Kidney (tissue), 14 donors: ENCODE results near the gene NID1. TPM values are rescaled to one million over a fixed set of nuclear protein-coding genes. Genes with fewer than 3 reads are reported as not detected.

Experiments used
- DNase-seq, 5 donors: peaks; one replicate each; pipeline ENCODE4 v3.0.0-alpha.2; 2013 to 2020
- FAIRE-seq: peaks from 2 replicates; lab custom pipeline; 2012; peaks lifted over from hg19 to GRCh38; lab: Jason Lieb, UNC
- H3K27ac ChIP-seq, 2 donors: one replicate each; pipeline ENCODE4 v1.7.0; 2013; ENCODE audit warnings: low read depth in 2 of 2, low read length in 2 of 2, inconsistent platforms in 1 of 2
- H3K27me3 ChIP-seq: one replicate; pipeline ENCODE4 v1.7.1; 2013; ENCODE audit warnings: low read length, inconsistent platforms; ENCODE audit not compliant: control insufficient read depth, insufficient read depth
- H3K36me3 ChIP-seq, 3 donors: one replicate each; pipeline versions ENCODE4 v1.7.0 to v1.7.1; 2013; ENCODE audit warnings: low read length in 3 of 3, control low read depth in 1 of 3, inconsistent platforms in 1 of 3; ENCODE audit not compliant: insufficient read depth in 3 of 3, control insufficient read depth in 2 of 3
- H3K4me1 ChIP-seq, 3 donors: one replicate each; pipeline versions ENCODE4 v1.7.0 to v1.7.1; 2013; ENCODE audit warnings: low read length in 3 of 3, inconsistent platforms in 1 of 3, low read depth in 1 of 3; ENCODE audit not compliant: control insufficient read depth in 2 of 3, insufficient read depth in 2 of 3
- H3K4me3 ChIP-seq, 3 donors: one replicate each; pipeline versions ENCODE4 v1.7.0 to v1.8.1; 2013; ENCODE audit warnings: low read length in 3 of 3, control low read depth in 1 of 3, inconsistent platforms in 1 of 3
- H3K9ac ChIP-seq, 3 donors: one replicate each; pipeline versions ENCODE4 v1.7.0 to v1.7.1; 2013; ENCODE audit warnings: low read length in 3 of 3, control low read depth in 1 of 3, inconsistent platforms in 1 of 3
- H3K9me3 ChIP-seq, 3 donors: one replicate each; pipeline versions ENCODE4 v1.7.0 to v1.7.1; 2013; ENCODE audit warnings: low read length in 3 of 3, control low read depth in 1 of 3, inconsistent platforms in 1 of 3; ENCODE audit not compliant: control insufficient read depth in 2 of 3, insufficient read depth in 1 of 3
- intact Hi-C: fragments of 100-400 bp; cut with DNase I; formaldehyde crosslinking; loops from one replicate; pipeline ENCODE4 v1.11.1; 2022
- polyA plus RNA-seq: library from polyadenylated mRNA; stranded (reverse); fragments of 350-450 nt; fragmentation: Illumina TruSeq; extraction: RNeasy Lipid Tissue Mini Kit (QIAGEN cat#74804); gene quantifications from one replicate; pipeline ENCODE4 v1.2.3, GENCODE V29; 2014; ENCODE audit warnings: low read depth, low replicate concordance; ENCODE audit not compliant: insufficient read depth
- total RNA-seq: library from RNA; stranded (reverse); fragmentation: NEBNext Ultra II Directional; extraction: Animal tissue kit (Norgen Biotek cat#: 25700); gene quantifications from one replicate; pipeline ENCODE4 v1.2.1, GENCODE V29; 2021
- TF ChIP-seq, protein P1 (sequence below): IDR thresholded peaks from 3 replicates; pipeline ENCODE4 v1.5.1; 2012; ENCODE audit warnings: mild to moderate bottlenecking, moderate library complexity, borderline replicate concordance; ENCODE audit not compliant: insufficient read depth; ENCODE audit errors: extremely low read depth
- donor health status: control.
- donor health status: control.
- donor health status: control.
- donor health status: control.
- donor health status: control.
- donor health status: DM: yes; HTN: yes; CAD: no.
- donor health status: Normal renal cell carcinoma (clear cell type).

Gene NID1
- total and polyA plus RNA-seq, 2 donors from 2014 or later, result 7.4 to 70.1 TPM

- no peak overlapping the region for H3K27ac ChIP-seq
- H3K9me3 ChIP-seq, result no peaks in the 10 kb centered on the region
- no peaks in the 10 kb centered on the region for H3K36me3 ChIP-seq
- no peak overlapping the region for H3K9ac ChIP-seq
- no peaks in the 10 kb centered on the region for H3K27me3 ChIP-seq
- FAIRE-seq (no peak), DNase-seq (no peak)
- no peaks in the 10 kb centered on the region for H3K4me1 ChIP-seq
- intact Hi-C loops, result no loop called here
- TF ChIP-seq, protein P1, sequence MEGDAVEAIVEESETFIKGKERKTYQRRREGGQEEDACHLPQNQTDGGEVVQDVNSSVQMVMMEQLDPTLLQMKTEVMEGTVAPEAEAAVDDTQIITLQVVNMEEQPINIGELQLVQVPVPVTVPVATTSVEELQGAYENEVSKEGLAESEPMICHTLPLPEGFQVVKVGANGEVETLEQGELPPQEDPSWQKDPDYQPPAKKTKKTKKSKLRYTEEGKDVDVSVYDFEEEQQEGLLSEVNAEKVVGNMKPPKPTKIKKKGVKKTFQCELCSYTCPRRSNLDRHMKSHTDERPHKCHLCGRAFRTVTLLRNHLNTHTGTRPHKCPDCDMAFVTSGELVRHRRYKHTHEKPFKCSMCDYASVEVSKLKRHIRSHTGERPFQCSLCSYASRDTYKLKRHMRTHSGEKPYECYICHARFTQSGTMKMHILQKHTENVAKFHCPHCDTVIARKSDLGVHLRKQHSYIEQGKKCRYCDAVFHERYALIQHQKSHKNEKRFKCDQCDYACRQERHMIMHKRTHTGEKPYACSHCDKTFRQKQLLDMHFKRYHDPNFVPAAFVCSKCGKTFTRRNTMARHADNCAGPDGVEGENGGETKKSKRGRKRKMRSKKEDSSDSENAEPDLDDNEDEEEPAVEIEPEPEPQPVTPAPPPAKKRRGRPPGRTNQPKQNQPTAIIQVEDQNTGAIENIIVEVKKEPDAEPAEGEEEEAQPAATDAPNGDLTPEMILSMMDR, result no peak
- H3K4me3 ChIP-seq, result no peak overlapping the region
Measured at GRCh38 chr1:236113324-236114032, 48.6 kb upstream of the NID1 start.

GRCh38 chr1:236112332-236112627, 47.4 kb upstream of the NID1 start:
- TF ChIP-seq, protein P1, result no peak
- intact Hi-C loops, result no loop called here
- no peaks in the 10 kb centered on the region for H3K9me3 ChIP-seq
- no peak overlapping the region for H3K9ac ChIP-seq
- DNase-seq (no peak), FAIRE-seq (no peak)
- H3K27me3 ChIP-seq, result no peaks in the 10 kb centered on the region
- no peak overlapping the region for H3K4me3 ChIP-seq
- H3K4me1 ChIP-seq, result no peaks in the 10 kb centered on the region
- H3K27ac ChIP-seq, result no peak overlapping the region
- H3K36me3 ChIP-seq, result no peaks in the 10 kb centered on the region

DNA sequence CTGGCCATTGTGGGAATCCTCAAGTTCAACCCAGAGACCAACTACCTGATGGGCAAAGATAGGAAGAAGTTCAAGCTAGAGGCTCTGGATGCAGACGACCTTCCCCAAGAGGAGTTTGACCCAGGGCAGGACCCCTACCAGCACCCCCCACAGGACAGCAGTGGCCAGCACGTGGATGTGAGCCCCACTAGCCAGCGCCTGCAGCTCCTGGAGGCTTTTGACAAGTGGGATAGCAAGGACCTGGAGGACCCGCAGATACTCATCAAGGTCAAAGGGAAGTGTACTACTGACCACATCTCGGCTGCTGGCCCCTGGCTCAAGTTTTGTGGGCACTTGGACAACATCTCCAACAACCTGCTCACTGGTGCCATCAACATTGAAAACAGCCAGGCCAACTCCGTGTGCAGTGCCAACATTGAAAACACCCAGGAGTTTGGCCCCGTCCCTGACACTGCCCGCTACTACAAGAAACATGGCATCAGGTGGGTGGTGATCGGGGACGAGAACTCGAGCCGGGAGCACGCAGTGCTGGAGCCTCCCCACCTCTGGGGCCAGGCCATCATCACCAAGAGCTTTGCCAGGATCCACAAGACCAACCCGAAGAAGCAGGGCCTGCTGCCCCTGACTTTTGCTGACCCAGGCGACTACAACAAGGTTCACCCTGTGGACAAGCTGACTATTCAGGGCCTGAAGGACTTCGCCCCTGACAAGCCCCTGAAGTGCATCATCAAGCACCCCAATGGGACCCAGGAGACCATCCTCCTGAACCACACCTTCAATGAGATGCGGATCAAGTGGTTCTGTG, 46.8 kb upstream of the NID1 start:
- intact Hi-C loops, result no loop called here
- FAIRE-seq (no peak), DNase-seq (no peak)
- no peaks in the 10 kb centered on the region for H3K36me3 ChIP-seq
- H3K4me1 ChIP-seq, result no peaks in the 10 kb centered on the region
- H3K9ac ChIP-seq, result no peak overlapping the region
- TF ChIP-seq, protein P1, result no peak
- H3K27ac ChIP-seq, result no peak overlapping the region
- H3K27me3 ChIP-seq, result no peaks in the 10 kb centered on the region
- no peaks in the 10 kb centered on the region for H3K9me3 ChIP-seq
- no peak overlapping the region for H3K4me3 ChIP-seq
